Psoas muscle (tissue), 8 donors: ENCODE measurements around the gene VIM. TPM values are rescaled to one million over a fixed set of nuclear protein-coding genes. Genes with fewer than 3 reads are reported as not detected.

Experiments used
- ATAC-seq, 4 donors: fragments of 200-7000 bp; cut with Tn5 transposase; one replicate each; pipeline ENCODE4 v1.9.1; 2020; ENCODE audit warnings: moderate library complexity in 3 of 4, mild to moderate bottlenecking in 2 of 4
- DNase-seq, 2 donors: peaks; one replicate each; pipeline ENCODE4 v3.0.0-alpha.2; 2020
- H3K27ac ChIP-seq: fragments of 200-600 bp; one replicate; pipeline ENCODE4 v1.8.0; 2022
- H3K27me3 ChIP-seq, 3 donors: fragments of 200-600 bp in 1 of 3; one replicate each; pipeline versions ENCODE4 v1.6.1 to v1.8.0; 2013 to 2022; ENCODE audit warnings: low read length in 2 of 3, mild to moderate bottlenecking in 2 of 3, moderate library complexity in 1 of 3; ENCODE audit not compliant: insufficient read depth in 3 of 3
- H3K36me3 ChIP-seq, 2 donors: fragments of 200-600 bp in 1 of 2; one replicate each; pipeline versions ENCODE4 v1.6.1 to v1.8.0; 2013 to 2022; ENCODE audit warnings: low read depth in 1 of 2, mild to moderate bottlenecking in 1 of 2, moderate library complexity in 1 of 2; ENCODE audit not compliant: insufficient read depth in 1 of 2
- H3K4me1 ChIP-seq: fragments of 200-600 bp; one replicate; pipeline ENCODE4 v1.8.0; 2022
- H3K4me3 ChIP-seq: fragments of 200-600 bp; one replicate; pipeline ENCODE4 v1.8.0; 2022; ENCODE audit warnings: mild to moderate bottlenecking
- H3K9me3 ChIP-seq: fragments of 200-600 bp; one replicate; pipeline ENCODE4 v1.8.0; 2022
- CTCF ChIP-seq: fragments of 200-600 bp; IDR thresholded peaks from one replicate; pipeline ENCODE4 v1.8.0; 2022; ENCODE audit warnings: antibody characterized with exemption
- WGBS, 3 donors: extraction: QIAGEN DNeasy Blood & Tissue Kit; methylation state at CpG; one replicate each; pipeline versions ENCODE4 v1.1.6 to v1.1.7; 2013; 5-methylcytosine and 5-hydroxymethylcytosine counted together
- intact Hi-C, 2 donors: fragments of 100-400 bp; cut with DNase I; formaldehyde crosslinking; loops; one replicate each; pipeline versions ENCODE4 v1.11.0 to v1.14.2; 2022
- polyA plus RNA-seq, 3 donors: library from polyadenylated mRNA; stranded (reverse); fragments of 200-250 nt; gene quantifications; one replicate each; pipeline ENCODE4 v1.2.3, GENCODE V29; 2013
- total RNA-seq, 4 donors: library from RNA; stranded (reverse); fragmentation: NEBNext Ultra II Directional in 2 of 4; extraction: Animal tissue kit (Norgen Biotek cat#: 25700) in 2 of 4; gene quantifications; one replicate each; pipeline versions ENCODE4 v1.2.1 to v1.2.4, GENCODE V29; 2021 to 2023
- donor health status: healthy with polysubstance abuse.
- donor health status: DM: no; HTN: no; CAD: no; lungs with moderate emphysema.
- donor health status: Bipolar disorder and iron deficiency.
- donor health status: healthy.
- donor health status: DM: yes; HTN: yes; CAD: no.
- donor health status: DM: no; HTN: no; CAD: no.
- donor health status: DM: no; HTN: no; CAD: no.
- donor health status: DM: yes; HTN: yes; CAD: no.

VIM gene
- total and polyA plus RNA-seq, 7 donors: 126 to 443 (median 197) TPM

- H3K36me3 ChIP-seq: no peaks in the 10 kb centered on the region
- no peak for DNase-seq
- no peaks in the 10 kb centered on the region for H3K4me1 ChIP-seq
- no peak for TF ChIP-seq CTCF
- intact Hi-C loops: no loop called here
- no peak overlapping the region for H3K4me3 ChIP-seq
- WGBS, 3 donors: 82 to 87% (median 86%) methylated on average over 6 of the region's 6 CpGs
- H3K9me3 ChIP-seq: no peaks in the 10 kb centered on the region
- ATAC-seq: peak in 2 of 4 donors; percentile 16 to 26
- H3K27me3 ChIP-seq: no peaks in the 10 kb centered on the region
- H3K27ac ChIP-seq: peak overlapping the region; percentile 71
Observed at GRCh38 chr10:17216901-17217395, 11.1 kb upstream of the VIM start.

DNA sequence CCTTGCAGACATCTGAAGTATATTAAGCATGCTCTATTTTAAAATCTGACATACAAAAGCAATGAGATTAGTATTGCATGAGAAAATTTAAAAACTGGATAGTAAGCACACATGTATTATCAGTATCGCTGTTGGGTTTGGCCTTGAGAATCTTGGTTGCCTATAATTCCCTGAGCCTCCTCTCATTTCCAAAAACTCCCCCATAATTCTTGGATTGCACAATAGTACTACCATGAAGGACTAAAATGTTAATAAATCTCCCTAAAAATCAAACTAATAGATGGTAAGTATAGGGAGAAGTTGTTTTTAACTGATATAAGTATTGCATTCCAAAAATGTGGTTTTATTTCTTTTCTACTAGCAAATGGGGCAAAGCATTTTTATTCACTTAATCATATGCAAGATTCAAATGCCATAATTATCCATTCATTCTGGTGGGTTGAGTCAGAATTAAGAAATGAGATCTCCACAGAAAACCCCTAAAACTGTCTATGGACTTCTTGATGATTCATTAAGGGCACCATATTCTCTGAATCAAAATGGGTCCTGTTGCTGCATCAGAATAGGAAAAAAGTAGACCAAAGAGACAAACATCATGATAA is 10.3 kb upstream of the VIM start:
- ATAC-seq: no peak
- H3K4me1 ChIP-seq: no peaks in the 10 kb centered on the region

DNA sequence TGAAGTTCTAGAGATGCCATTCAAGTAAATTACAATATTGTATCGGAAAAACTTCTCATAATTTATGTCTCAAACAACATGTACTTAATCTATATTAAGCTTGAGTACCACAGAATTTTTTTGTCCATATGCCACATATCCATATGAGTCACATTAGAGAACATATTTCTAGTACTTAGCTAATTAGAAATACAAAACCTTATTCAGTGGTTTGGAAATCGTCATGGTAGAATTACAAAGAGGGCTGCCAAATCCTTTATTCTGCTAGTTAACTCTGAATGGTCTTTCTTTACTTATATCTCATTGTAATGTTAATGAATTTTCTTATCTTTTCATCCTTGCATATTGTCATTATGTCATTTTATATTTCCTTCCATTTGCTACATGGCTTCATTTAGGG is 9.0 kb upstream of the VIM start:
- no peak overlapping the region for H3K27ac ChIP-seq
- H3K9me3 ChIP-seq: no peaks in the 10 kb centered on the region
- H3K27me3 ChIP-seq: no peaks in the 10 kb centered on the region
- H3K4me1 ChIP-seq: no peaks in the 10 kb centered on the region
- 64 to 73% (median 67%) methylated on average over 2 of the region's 2 CpGs for WGBS, 3 donors
- intact Hi-C loops: no loop called here
- DNase-seq (no peak), ATAC-seq (no peak)
- no peaks in the 10 kb centered on the region for H3K36me3 ChIP-seq
- TF ChIP-seq CTCF: no peak
- H3K4me3 ChIP-seq: no peak overlapping the region

More for the DNA sequence above, 10.3 kb upstream of the VIM start:
- Histone ChIP-seq H3K27me3 (no peaks in the 10 kb centered on the region), H3K36me3 (no peaks in the 10 kb centered on the region), H3K27ac (no peak overlapping the region), H3K4me3 (no peak overlapping the region), H3K9me3 (no peaks in the 10 kb centered on the region)
- intact Hi-C loops: no loop called here
- WGBS, 3 donors: 92 to 99% (median 94%) methylated on average over 1 of the region's 1 CpG
- no peak for TF ChIP-seq CTCF
- DNase-seq: no peak

DNA sequence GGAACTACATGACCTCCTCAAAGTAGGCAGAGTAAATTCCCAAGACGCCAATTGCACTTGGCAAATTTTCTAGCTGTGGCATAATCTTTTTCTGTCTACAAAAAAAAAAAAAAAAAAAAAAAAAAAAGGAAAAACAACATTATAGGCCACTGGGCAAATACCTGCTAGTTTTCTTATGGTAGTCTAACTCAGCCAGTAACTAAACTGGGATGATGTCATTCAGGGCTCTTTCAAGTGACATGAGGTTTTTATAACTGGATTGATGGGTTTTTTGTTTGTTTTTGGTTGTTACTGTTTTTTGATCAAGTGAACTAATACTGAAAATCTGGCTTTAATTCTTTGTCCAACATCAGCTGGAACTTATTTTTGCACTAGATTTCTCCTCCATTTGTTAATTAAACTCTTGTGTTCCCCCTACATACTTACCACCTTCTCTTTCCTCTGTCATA is 7.4 kb upstream of the VIM start:
- no peaks in the 10 kb centered on the region for H3K9me3 ChIP-seq
- no peak overlapping the region for H3K4me3 ChIP-seq
- no peak for TF ChIP-seq CTCF
- 67 to 85% (median 67%) methylated on average over 1 of the region's 1 CpG for WGBS, 3 donors
- no peaks in the 10 kb centered on the region for H3K27me3 ChIP-seq
- no peak for ATAC-seq
- no peaks in the 10 kb centered on the region for H3K4me1 ChIP-seq
- no peak for DNase-seq
- no peak overlapping the region for H3K27ac ChIP-seq
- intact Hi-C loops: no loop called here
- no peaks in the 10 kb centered on the region for H3K36me3 ChIP-seq

DNA sequence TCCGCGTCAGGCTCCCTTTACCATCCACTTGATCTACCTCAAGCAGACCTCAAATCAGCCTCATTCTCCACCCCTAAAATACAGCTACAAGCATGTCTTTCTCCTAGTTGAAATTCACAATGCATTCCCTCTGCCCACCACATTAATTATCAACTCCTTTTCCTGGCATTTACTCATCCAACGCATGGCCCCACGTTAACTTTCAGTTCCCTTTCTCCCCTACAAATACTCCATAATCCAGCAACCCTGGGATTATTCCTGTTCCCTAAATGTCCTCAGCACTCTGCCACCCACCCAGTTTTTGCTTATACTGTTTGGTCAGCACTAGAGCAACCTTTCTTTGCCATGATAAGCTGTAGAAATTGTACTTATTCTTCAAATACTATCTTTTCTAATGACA is 5.7 kb upstream of the VIM start:
- Histone ChIP-seq H3K27me3 (peaks cover 0 to 12% (median 0%) of the 10 kb centered on the region in 3 donors), H3K9me3 (no peaks in the 10 kb centered on the region), H3K36me3 (no peaks in the 10 kb centered on the region), H3K4me1 (no peaks in the 10 kb centered on the region), H3K27ac (no peak overlapping the region), H3K4me3 (no peak overlapping the region)
- intact Hi-C loops: no loop called here
- no peak for TF ChIP-seq CTCF
- ATAC-seq (no peak), DNase-seq (no peak)
- WGBS, 3 donors: 70 to 87% (median 71%) methylated on average over 4 of the region's 4 CpGs
